ENCODE measurements around the gene FOXE1. TPM values are rescaled to one million over a fixed set of nuclear protein-coding genes. Genes with fewer than 3 reads are reported as not detected.

Gene FOXE1
- total RNA-seq, 2 experiments from 2014 or later, result not detected

GRCh38 chr9:97868859-97869258, 15.8 kb downstream of the FOXE1 start:
- peaks cover 46% of the 10 kb centered on the region for H3K36me3 Mint-ChIP-seq (ENCODE audit: low read depth)
- peaks cover 27% of the 10 kb centered on the region for H3K9me3 Mint-ChIP-seq
- ChIA-PET POLR2A (no interaction called here), CTCF (interaction anchor here (0.7 kb wide), 1 partner anchor 31 kb away, joined by 3 read pairs; no protein-coding TSS in a partner anchor)
- H3K4me1 ChIP-seq (ENCODE audit: insufficient read depth, low read length), result no peaks in the 10 kb centered on the region
- no peak for TF ChIP-seq CTCF (IDR thresholded peaks at IDR 0.05)
- peaks cover 57% of the 10 kb centered on the region for H3K27me3 Mint-ChIP-seq
- no peaks in the 10 kb centered on the region for H3K36me3 ChIP-seq (ENCODE audit: insufficient read depth, low read length)
- ATAC-seq (ENCODE audit: poor library complexity), result no peak
- no peak for DNase-seq
- peaks cover 5 to 20% of the 10 kb centered on the region in 2 experiments for H3K9me3 ChIP-seq (ENCODE audit: control insufficient read depth in 1 of 2, insufficient read depth in 1 of 2, low read length in 2 of 2)
- H3K4me3 ChIP-seq (ENCODE audit: low read length), result no peak overlapping the region
- H3K4me3 Mint-ChIP-seq, result no peak overlapping the region
- H3K27ac ChIP-seq (ENCODE audit: low read depth in 1 of 2, low read length in 2 of 2), result no peak overlapping the region
- H3K27ac Mint-ChIP-seq, result no peak overlapping the region
- intact Hi-C loops (cut with DNase I, micrococcal nuclease), result no loop called here
- no peaks in the 10 kb centered on the region for H3K4me1 Mint-ChIP-seq (ENCODE audit: low read depth)
- no peaks in the 10 kb centered on the region for H3K27me3 ChIP-seq (ENCODE audit: control insufficient read depth in 1 of 2, insufficient read depth in 2 of 2, low read length in 2 of 2)

- CTCF ChIA-PET, result interaction anchor here (0.7 kb wide), 1 partner anchor 50 kb away, joined by 4 read pairs; no protein-coding TSS in a partner anchor
- no peak overlapping the region for H3K27ac Mint-ChIP-seq
- POLR2A ChIA-PET, result no interaction called here
These were observed 20.4 kb downstream of the FOXE1 start for GRCh38 chr9:97873425-97873824.

GRCh38 chr9:97873882-97874281, 20.9 kb downstream of the FOXE1 start:
- no peak overlapping the region for H3K4me3 ChIP-seq (ENCODE audit: low read length)
- DNase-seq (no peak), ATAC-seq (ENCODE audit: poor library complexity) (no peak)
- H3K27me3 ChIP-seq (ENCODE audit: control insufficient read depth in 1 of 2, insufficient read depth in 2 of 2, low read length in 2 of 2), result no peaks in the 10 kb centered on the region
- H3K4me1 Mint-ChIP-seq (ENCODE audit: low read depth), result no peaks in the 10 kb centered on the region
- H3K36me3 Mint-ChIP-seq (ENCODE audit: low read depth), result peaks cover 16% of the 10 kb centered on the region
- no peaks in the 10 kb centered on the region for H3K9me3 ChIP-seq (ENCODE audit: control insufficient read depth in 1 of 2, insufficient read depth in 1 of 2, low read length in 2 of 2)
- H3K36me3 ChIP-seq (ENCODE audit: insufficient read depth, low read length), result no peaks in the 10 kb centered on the region
- POLR2A ChIA-PET, result no interaction called here
- H3K9me3 Mint-ChIP-seq, result peaks cover 3% of the 10 kb centered on the region
- no peak overlapping the region for H3K4me3 Mint-ChIP-seq
- no peak overlapping the region for H3K27ac Mint-ChIP-seq
- no peaks in the 10 kb centered on the region for H3K4me1 ChIP-seq (ENCODE audit: insufficient read depth, low read length)
- intact Hi-C loops (cut with DNase I, micrococcal nuclease), result no loop called here
- CTCF ChIA-PET, result interaction anchor here (0.7 to 0.8 kb wide), 2 partner anchors 48 to 49 kb away, joined by 3 to 4 read pairs; no protein-coding TSS in a partner anchor
- H3K27ac ChIP-seq (ENCODE audit: low read depth in 1 of 2, low read length in 2 of 2), result no peak overlapping the region
- peaks cover 16% of the 10 kb centered on the region for H3K27me3 Mint-ChIP-seq
- no peak for TF ChIP-seq CTCF (IDR thresholded peaks at IDR 0.05)

More at GRCh38 chr9:97873425-97873824, 20.4 kb downstream of the FOXE1 start:
- intact Hi-C loops (cut with DNase I, micrococcal nuclease), result no loop called here
- DNase-seq (no peak), ATAC-seq (ENCODE audit: poor library complexity) (no peak)
- TF ChIP-seq CTCF (IDR thresholded peaks at IDR 0.05), result no peak
- Histone ChIP-seq H3K27ac (ENCODE audit: low read depth in 1 of 2, low read length in 2 of 2) (no peak overlapping the region), H3K36me3 (ENCODE audit: insufficient read depth, low read length) (no peaks in the 10 kb centered on the region), H3K9me3 (ENCODE audit: control insufficient read depth in 1 of 2, insufficient read depth in 1 of 2, low read length in 2 of 2) (no peaks in the 10 kb centered on the region), H3K4me3 (ENCODE audit: low read length) (no peak overlapping the region), H3K4me1 (ENCODE audit: insufficient read depth, low read length) (no peaks in the 10 kb centered on the region), H3K27me3 (ENCODE audit: control insufficient read depth in 1 of 2, insufficient read depth in 2 of 2, low read length in 2 of 2) (no peaks in the 10 kb centered on the region)
- Mint-ChIP-seq H3K9me3 (peaks cover 3% of the 10 kb centered on the region), H3K4me3 (no peak overlapping the region), H3K4me1 (ENCODE audit: low read depth) (no peaks in the 10 kb centered on the region), H3K36me3 (ENCODE audit: low read depth) (peaks cover 21% of the 10 kb centered on the region), H3K27me3 (peaks cover 20% of the 10 kb centered on the region)

Data from CD4-positive, alpha-beta T cell (primary cell).